Measurements from ENCODE around the gene CACNA2D4. TPM values are rescaled to one million over a fixed set of nuclear protein-coding genes. Genes with fewer than 3 reads are reported as not detected.

Gene CACNA2D4
- polyA plus RNA-seq, 1 experiment: 0.22 TPM

GRCh38 chr12:1845427-1845826 lies 73.0 kb downstream of the CACNA2D4 start:
- H3K27ac ChIP-seq (ENCODE audit: low read depth, low read length): no peak overlapping the region
- ChIA-PET POLR2A (no interaction called here), CTCF (no interaction called here)
- H3K9me3 ChIP-seq (ENCODE audit: control insufficient read depth, insufficient read depth, low read length): no peaks in the 10 kb centered on the region; the same call in 1 of the 2 replicates
- TF ChIP-seq CTCF (IDR thresholded peaks at IDR 0.05; ENCODE audit: low read depth, low read length): no peak
- H3K27me3 ChIP-seq (ENCODE audit: control insufficient read depth, insufficient read depth, low read length): peaks cover 72% of the 10 kb centered on the region
- no peak overlapping the region for H3K4me3 ChIP-seq (ENCODE audit: low read depth, low read length)
- no peak for DNase-seq (ENCODE audit: low read depth, low spot score)

GRCh38 chr12:1844661-1845409 lies 73.6 kb downstream of the CACNA2D4 start:
- no peak for TF ChIP-seq CTCF (IDR thresholded peaks at IDR 0.05; ENCODE audit: low read depth, low read length)
- CTCF ChIA-PET: no interaction called here
- H3K4me3 ChIP-seq (ENCODE audit: low read depth, low read length): no peak overlapping the region
- no peaks in the 10 kb centered on the region; the same call in 1 of the 2 replicates for H3K9me3 ChIP-seq (ENCODE audit: control insufficient read depth, insufficient read depth, low read length)
- H3K27me3 ChIP-seq (ENCODE audit: control insufficient read depth, insufficient read depth, low read length): peaks cover 74% of the 10 kb centered on the region
- POLR2A ChIA-PET: no interaction called here
- H3K27ac ChIP-seq (ENCODE audit: low read depth, low read length): no peak overlapping the region
- DNase-seq (ENCODE audit: low read depth, low spot score): no peak

- TF ChIP-seq CTCF (IDR thresholded peaks at IDR 0.05; ENCODE audit: low read depth, low read length): no peak
- DNase-seq (ENCODE audit: low read depth, low spot score): no peak
- H3K27ac ChIP-seq (ENCODE audit: low read depth, low read length): no peak overlapping the region
- ChIA-PET CTCF (no interaction called here), POLR2A (no interaction called here)
- peaks cover 77% of the 10 kb centered on the region for H3K27me3 ChIP-seq (ENCODE audit: control insufficient read depth, insufficient read depth, low read length)
- no peaks in the 10 kb centered on the region; the same call in 1 of the 2 replicates for H3K9me3 ChIP-seq (ENCODE audit: control insufficient read depth, insufficient read depth, low read length)
- no peak overlapping the region for H3K4me3 ChIP-seq (ENCODE audit: low read depth, low read length)
Measured at GRCh38 chr12:1844223-1844622, 74.2 kb downstream of the CACNA2D4 start.

- Histone ChIP-seq H3K4me3 (ENCODE audit: low read depth, low read length) (no peak overlapping the region), H3K27me3 (ENCODE audit: control insufficient read depth, insufficient read depth, low read length) (peaks cover 77% of the 10 kb centered on the region), H3K9me3 (ENCODE audit: control insufficient read depth, insufficient read depth, low read length) (no peaks in the 10 kb centered on the region; the same call in 1 of the 2 replicates), H3K27ac (ENCODE audit: low read depth, low read length) (no peak overlapping the region)
- CTCF ChIA-PET: no interaction called here
- POLR2A ChIA-PET: no interaction called here
- no peak for TF ChIP-seq CTCF (IDR thresholded peaks at IDR 0.05; ENCODE audit: low read depth, low read length)
- DNase-seq (ENCODE audit: low read depth, low spot score): no peak
Measured at GRCh38 chr12:1843641-1844005, 74.8 kb downstream of the CACNA2D4 start.

- Histone ChIP-seq H3K27ac (ENCODE audit: low read depth, low read length) (no peak overlapping the region), H3K9me3 (ENCODE audit: control insufficient read depth, insufficient read depth, low read length) (no peaks in the 10 kb centered on the region; the same call in 1 of the 2 replicates), H3K4me3 (ENCODE audit: low read depth, low read length) (no peak overlapping the region), H3K27me3 (ENCODE audit: control insufficient read depth, insufficient read depth, low read length) (peaks cover 73% of the 10 kb centered on the region)
- ChIA-PET POLR2A (no interaction called here), CTCF (no interaction called here)
- no peak for DNase-seq (ENCODE audit: low read depth, low spot score)
- no peak for TF ChIP-seq CTCF (IDR thresholded peaks at IDR 0.05; ENCODE audit: low read depth, low read length)
Measured at GRCh38 chr12:1842905-1843640, 75.4 kb downstream of the CACNA2D4 start.

Data from AG04450 (cell line).